Endothelial cell of umbilical vein (primary cell): Measurements from ENCODE around the gene PIBF1. TPM values are rescaled to one million over a fixed set of nuclear protein-coding genes. Genes with fewer than 3 reads are reported as not detected.

Source experiments
- BruUV-seq: library from RNA; stranded (reverse); fragments of 400-500 nt; replicated peaks from 2 replicates; lab custom pipeline; 2021; lab: Mats Ljungman, UMichigan
- CTCF ChIA-PET: fragments of 300-600, 350-600 bp; sonication (Branson Sonifier 250); formaldehyde crosslinking; loops from one replicate; lab custom pipeline; 2021; ENCODE audit warnings: antibody characterized with exemption, inconsistent platforms; lab: Charles Lee
- POLR2A ChIA-PET: fragments of 300-600, 350-600 bp; sonication (Branson Sonifier 250); formaldehyde crosslinking; loops from one replicate; lab custom pipeline; 2021; ENCODE audit warnings: antibody characterized with exemption, inconsistent platforms; lab: Charles Lee
- DNase-seq: peaks from one replicate; pipeline ENCODE4 v3.0.0-alpha.2; 2011; ENCODE audit warnings: low read depth, low spot score
- FAIRE-seq: peaks from 2 replicates; lab custom pipeline; 2011; peaks lifted over from hg19 to GRCh38; lab: Jason Lieb, UNC
- H2AFZ ChIP-seq: 2 replicates; pipeline ENCODE4 v1.6.0; 2012; ENCODE audit warnings: low read depth, low read length, control low read depth, inconsistent platforms
- H3K27ac ChIP-seq: 2 replicates; pipeline ENCODE4 v1.5.1; 2011; ENCODE audit warnings: low read depth, mild to moderate bottlenecking, control low read depth, low read length, moderate library complexity; ENCODE audit not compliant: insufficient read depth
- H3K27me3 ChIP-seq, 2 experiments: 2 replicates each; pipeline versions ENCODE4 v1.6.0 to v1.6.1; 2011; ENCODE audit warnings: low read length in 2 of 2, mixed read lengths in 1 of 2; ENCODE audit not compliant: control insufficient read depth in 2 of 2, insufficient read depth in 2 of 2
- H3K36me3 ChIP-seq, 2 experiments: 2 replicates in 1 of 2; 3 replicates in 1 of 2; pipeline ENCODE4 v1.5.1; 2011; ENCODE audit warnings: low read length in 2 of 2, mild to moderate bottlenecking in 1 of 2, moderate library complexity in 1 of 2; ENCODE audit not compliant: control insufficient read depth in 2 of 2, insufficient read depth in 2 of 2; ENCODE audit errors: extremely low read depth in 1 of 2
- H3K4me1 ChIP-seq: 3 replicates; pipeline ENCODE4 v1.5.1; 2011; ENCODE audit warnings: mild to moderate bottlenecking, low read length; ENCODE audit not compliant: control insufficient read depth, insufficient read depth; ENCODE audit errors: extremely low read depth
- H3K4me2 ChIP-seq: 2 replicates; pipeline ENCODE4 v1.6.1; 2011; ENCODE audit warnings: low read length, control low read depth, mixed read lengths; ENCODE audit not compliant: insufficient read depth
- H3K4me3 ChIP-seq, 3 experiments: fragments of 200-600 bp in 1 of 3; sonication (generic), shearing (Covaris generic) in 1 of 3; replicated peaks in 1 of 3; 2 replicates each; pipeline ENCODE4 v1.5.1; 2011 to 2016; ENCODE audit warnings: control low read depth in 3 of 3, low read length in 3 of 3, mild to moderate bottlenecking in 2 of 3, inconsistent platforms in 1 of 3, low read depth in 1 of 3, moderate library complexity in 1 of 3; ENCODE audit not compliant: insufficient read depth in 1 of 3
- H3K79me2 ChIP-seq: 2 replicates; pipeline ENCODE4 v1.6.0; 2012; ENCODE audit warnings: low read length, inconsistent platforms; ENCODE audit not compliant: control insufficient read depth, insufficient read depth
- H3K9ac ChIP-seq: replicated peaks from 2 replicates; pipeline ENCODE3; 2011; ENCODE audit warnings: low read length, control low read depth; ENCODE audit not compliant: insufficient read depth; ENCODE audit errors: extremely low read depth
- H3K9me1 ChIP-seq: replicated peaks from 3 replicates; pipeline ENCODE4 v1.6.0; 2011; ENCODE audit warnings: mild to moderate bottlenecking, low read length; ENCODE audit not compliant: control insufficient read depth, insufficient read depth; ENCODE audit errors: extremely low read depth
- H3K9me3 ChIP-seq: replicated peaks from 2 replicates; pipeline ENCODE4 v1.5.1; 2012; ENCODE audit warnings: low read length, inconsistent platforms; ENCODE audit not compliant: control insufficient read depth, insufficient read depth
- H4K20me1 ChIP-seq: replicated peaks from 2 replicates; pipeline ENCODE3; 2011; ENCODE audit warnings: mild to moderate bottlenecking, low read length; ENCODE audit not compliant: control insufficient read depth, insufficient read depth; ENCODE audit errors: extremely low read depth
- CTCF ChIP-seq, 2 donors: IDR thresholded peaks; 1 replicate in 1 of 2; 2 replicates in 1 of 2; pipeline ENCODE4 v1.5.1; 2011; ENCODE audit warnings: low read length in 2 of 2, mild to moderate bottlenecking in 2 of 2, moderate library complexity in 2 of 2, control low read depth in 1 of 2, inconsistent platforms in 1 of 2, low read depth in 1 of 2; ENCODE audit not compliant: insufficient read depth in 1 of 2; ENCODE audit errors: extremely low read depth in 1 of 2
- EZH2 ChIP-seq: IDR thresholded peaks from 2 replicates; pipeline ENCODE4 v1.6.1; 2012; ENCODE audit warnings: borderline replicate concordance, low read depth, mild to moderate bottlenecking, moderate library complexity, low read length, inconsistent platforms; ENCODE audit not compliant: severe bottlenecking
- FOS ChIP-seq: IDR thresholded peaks from 2 replicates; pipeline ENCODE4 v1.6.1; 2011; ENCODE audit warnings: mild to moderate bottlenecking, low read length, moderate library complexity, borderline replicate concordance; ENCODE audit not compliant: insufficient read depth
- GATA2 ChIP-seq: IDR thresholded peaks from 2 replicates; pipeline ENCODE4 v1.7.0; 2011; ENCODE audit warnings: low read depth, mild to moderate bottlenecking, moderate library complexity, mixed read lengths, low read length; ENCODE audit not compliant: insufficient read length, insufficient read depth
- JUN ChIP-seq: IDR thresholded peaks from 2 replicates; pipeline ENCODE4 v1.6.1; 2011; ENCODE audit warnings: borderline replicate concordance, low read depth; ENCODE audit not compliant: insufficient read length, insufficient read depth
- MAX ChIP-seq: IDR thresholded peaks from 2 replicates; pipeline ENCODE4 v1.6.1; 2011; ENCODE audit not compliant: insufficient read depth, insufficient read length
- MYC ChIP-seq: IDR thresholded peaks from one replicate; pipeline ENCODE4 v1.6.1; 2011; ENCODE audit warnings: mild to moderate bottlenecking, low read depth, low read length
- POLR2A ChIP-seq: IDR thresholded peaks from 2 replicates; pipeline ENCODE4 v1.6.1; 2012; ENCODE audit warnings: low read depth, mild to moderate bottlenecking, control low read depth, low read length
- POLR2AphosphoS5 ChIP-seq: IDR thresholded peaks from 2 replicates; pipeline ENCODE4 v1.6.1; 2012; ENCODE audit warnings: low read depth, mild to moderate bottlenecking, control low read depth, low read length, moderate library complexity; ENCODE audit not compliant: insufficient read depth
- dilution Hi-C: fragments of 300-500 bp; cut with MboI; formaldehyde crosslinking; loops from one replicate; pipeline ENCODE4 v1.15.0; 2019; ENCODE audit warnings: low sequenced_read_pairs; ENCODE audit not compliant: extremely low pct_ligation_motif_present
- intact Hi-C: fragments of 100-400 bp; cut with micrococcal nuclease; formaldehyde crosslinking; loops from one replicate; pipeline ENCODE4 v1.10.0; 2022
- polyA plus RNA-seq, 4 experiments: library from polyadenylated mRNA; depleted of rRNA in 3 of 4; stranded (reverse) in 3 of 4; unstranded in 1 of 4; fragments of >200 nt; gene quantifications; 2 replicates each; pipeline versions ENCODE4 v1.2.1 to v1.2.3, GENCODE V29; 2011 to 2012; ENCODE audit warnings: missing spikeins in 1 of 4
- total RNA-seq: library from RNA; stranded (reverse); gene quantifications from 2 replicates; pipeline ENCODE4 v1.2.3, GENCODE V29; 2021

The PIBF1 gene
- total and polyA plus RNA-seq, 2 donors (not counting 3 experiments of a cell fraction or from before 2014, with no cell fraction given) = 1.4 to 18.4 TPM

- no peaks in the 10 kb centered on the region for H3K9me1 ChIP-seq
- no peak overlapping the region for H3K4me3 ChIP-seq
- no peaks in the 10 kb centered on the region for H3K9me3 ChIP-seq
- H3K4me1 ChIP-seq = no peaks in the 10 kb centered on the region
- no TSS peak for BruUV-seq
- intact Hi-C loops (no loop called here), dilution Hi-C loops (no loop called here)
- no peaks in the 10 kb centered on the region for H4K20me1 ChIP-seq
- no peak overlapping the region for H3K27ac ChIP-seq
- H3K4me2 ChIP-seq = no peak overlapping the region
- no peak overlapping the region for H3K9ac ChIP-seq
- POLR2A ChIA-PET = no interaction called here
- H3K27me3 ChIP-seq = no peaks in the 10 kb centered on the region
- H2AFZ ChIP-seq = no peak overlapping the region
- TF ChIP-seq EZH2 = no peak
- no peak for TF ChIP-seq JUN
- TF ChIP-seq MYC = no peak
- TF ChIP-seq MAX = no peak
- TF ChIP-seq POLR2AphosphoS5 = no peak
- TF ChIP-seq FOS = no peak
- DNase-seq (no peak), FAIRE-seq (no peak)
- peaks cover 4% of the 10 kb centered on the region for H3K79me2 ChIP-seq
- CTCF ChIA-PET = no interaction called here
- H3K36me3 ChIP-seq = peaks cover 4 to 23% of the 10 kb centered on the region in 2 experiments
These were observed 30.7 kb upstream of the PIBF1 start for GRCh38 chr13:72751220-72751619.

GRCh38 chr13:72754111-72754510, 27.8 kb upstream of the PIBF1 start:
- FAIRE-seq (no peak), DNase-seq (no peak)
- Histone ChIP-seq H3K4me2 (no peak overlapping the region), H3K9ac (no peak overlapping the region), H3K27me3 (no peaks in the 10 kb centered on the region), H3K4me1 (no peaks in the 10 kb centered on the region), H3K9me1 (no peaks in the 10 kb centered on the region), H3K79me2 (peaks cover 4% of the 10 kb centered on the region), H3K27ac (no peak overlapping the region), H4K20me1 (no peaks in the 10 kb centered on the region), H3K36me3 (peaks cover 4 to 23% of the 10 kb centered on the region in 2 experiments), H2AFZ (no peak overlapping the region), H3K9me3 (no peaks in the 10 kb centered on the region), H3K4me3 (no peak overlapping the region)
- dilution Hi-C loops (no loop called here), intact Hi-C loops (no loop called here)
- ChIA-PET POLR2A (no interaction called here), CTCF (no interaction called here)
- no TSS peak for BruUV-seq
- TF ChIP-seq FOS (no peak), MAX (no peak), GATA2 (no peak), POLR2AphosphoS5 (no peak), POLR2A (no peak), CTCF (IDR thresholded peaks at IDR 0.05; ENCODE audit: extremely low read depth in 1 of 2, insufficient read depth in 1 of 2, low read depth in 1 of 2, low read length in 2 of 2) (no peak), MYC (no peak), JUN (no peak), EZH2 (no peak)
